GM23248 (cell line): ENCODE data around the gene SYNDIG1. TPM values are rescaled to one million over a fixed set of nuclear protein-coding genes. Genes with fewer than 3 reads are reported as not detected.

Source experiments
- DNase-seq: peaks from one replicate; pipeline ENCODE4 v3.0.0-alpha.2; 2015
- H2AFZ ChIP-seq: fragments of 200-600 bp; sonication (generic); 2 replicates; pipeline ENCODE4 v1.6.1; 2016; ENCODE audit warnings: antibody characterized with exemption
- H3F3A ChIP-seq: fragments of 200-600 bp; sonication (generic); 2 replicates; pipeline ENCODE4 v1.6.1; 2016; ENCODE audit warnings: mild to moderate bottlenecking, antibody characterized with exemption, mixed run types; ENCODE audit not compliant: insufficient read depth
- H3K27ac ChIP-seq: fragments of 200-600 bp; sonication (generic); 2 replicates; pipeline ENCODE4 v1.5.1; 2016; ENCODE audit warnings: mild to moderate bottlenecking
- H3K27me3 ChIP-seq: fragments of 200-600 bp; sonication (generic); replicated peaks from 2 replicates; pipeline ENCODE4 v1.6.1; 2016; ENCODE audit warnings: mild to moderate bottlenecking; ENCODE audit not compliant: insufficient read depth
- H3K36me3 ChIP-seq: fragments of 200-600 bp; sonication (generic); 2 replicates; pipeline ENCODE4 v1.6.1; 2016; ENCODE audit warnings: low read depth, mild to moderate bottlenecking
- H3K4me1 ChIP-seq: fragments of 200-600 bp; sonication (generic); 2 replicates; pipeline ENCODE4 v1.6.1; 2016; ENCODE audit warnings: mild to moderate bottlenecking; ENCODE audit not compliant: insufficient read depth
- H3K4me2 ChIP-seq: fragments of 200-600 bp; sonication (generic); one replicate; pipeline ENCODE4 v1.6.1; 2016; ENCODE audit warnings: mild to moderate bottlenecking; ENCODE audit not compliant: unreplicated experiment
- H3K4me3 ChIP-seq: fragments of 200-600 bp; sonication (generic); 2 replicates; pipeline ENCODE4 v1.5.1; 2016; ENCODE audit warnings: mild to moderate bottlenecking
- H3K79me2 ChIP-seq: fragments of 200-600 bp; sonication (generic); 2 replicates; pipeline ENCODE4 v1.6.1; 2016; ENCODE audit warnings: mild to moderate bottlenecking; ENCODE audit not compliant: insufficient read depth
- H3K9ac ChIP-seq: fragments of 200-600 bp; sonication (generic); 2 replicates; pipeline ENCODE4 v1.6.1; 2016; ENCODE audit warnings: mild to moderate bottlenecking
- H3K9me2 ChIP-seq: fragments of 200-600 bp; sonication (generic); 2 replicates; pipeline ENCODE4 v1.6.1; 2016; ENCODE audit warnings: mixed run types, mild to moderate bottlenecking, moderate library complexity; ENCODE audit not compliant: insufficient read depth
- H3K9me3 ChIP-seq: fragments of 200-600 bp; sonication (generic); one replicate; pipeline ENCODE4 v1.6.1; 2017; ENCODE audit warnings: low read depth
- H4K20me1 ChIP-seq: fragments of 200-600 bp; sonication (generic); 2 replicates; pipeline ENCODE4 v1.6.0; 2016; ENCODE audit not compliant: insufficient read depth
- EZH2 ChIP-seq: fragments of 200-600 bp; sonication (generic); IDR thresholded peaks from 2 replicates; pipeline ENCODE4 v1.6.1; 2018; ENCODE audit warnings: antibody characterized with exemption, mild to moderate bottlenecking; ENCODE audit not compliant: insufficient read depth, poor library complexity, severe bottlenecking
- EZH2phosphoT487 ChIP-seq: fragments of 200-600 bp; sonication (generic); IDR thresholded peaks from 2 replicates; pipeline ENCODE4 v1.6.1; 2018; ENCODE audit warnings: antibody characterized with exemption, moderate library complexity, mild to moderate bottlenecking, low read depth; ENCODE audit not compliant: insufficient read depth
- WGBS, 2 experiments: methylation state at CpG; one replicate each; pipeline ENCODE4 v1.1.6; 2015 to 2017; ENCODE audit warnings: low lambda C conversion rate in 2 of 2, low coverage in 1 of 2; ENCODE audit errors: missing lambda C conversion rate in 2 of 2; 5-methylcytosine and 5-hydroxymethylcytosine counted together
- in situ Hi-C: fragments of 300-500 bp; cut with MboI; formaldehyde crosslinking; loops from 2 replicates; pipeline ENCODE4 v1.15.0; 2020
- polyA plus RNA-seq: library from polyadenylated mRNA; unstranded; fragments of >200 nt; fragmentation: Nextera tagmentation; extraction: Ambion mirVana; gene quantifications from 2 replicates; pipeline ENCODE4 v1.2.1, GENCODE V29; 2016
- total RNA-seq: library from RNA; depleted of rRNA; stranded (reverse); fragments of >200 nt; shearing (Covaris generic); gene quantifications from 2 replicates; pipeline ENCODE4 v1.2.3, GENCODE V29; 2014

SYNDIG1 gene
- total and polyA plus RNA-seq, 2 experiments from 2014 or later = 1.6 to 2.6 TPM

DNA sequence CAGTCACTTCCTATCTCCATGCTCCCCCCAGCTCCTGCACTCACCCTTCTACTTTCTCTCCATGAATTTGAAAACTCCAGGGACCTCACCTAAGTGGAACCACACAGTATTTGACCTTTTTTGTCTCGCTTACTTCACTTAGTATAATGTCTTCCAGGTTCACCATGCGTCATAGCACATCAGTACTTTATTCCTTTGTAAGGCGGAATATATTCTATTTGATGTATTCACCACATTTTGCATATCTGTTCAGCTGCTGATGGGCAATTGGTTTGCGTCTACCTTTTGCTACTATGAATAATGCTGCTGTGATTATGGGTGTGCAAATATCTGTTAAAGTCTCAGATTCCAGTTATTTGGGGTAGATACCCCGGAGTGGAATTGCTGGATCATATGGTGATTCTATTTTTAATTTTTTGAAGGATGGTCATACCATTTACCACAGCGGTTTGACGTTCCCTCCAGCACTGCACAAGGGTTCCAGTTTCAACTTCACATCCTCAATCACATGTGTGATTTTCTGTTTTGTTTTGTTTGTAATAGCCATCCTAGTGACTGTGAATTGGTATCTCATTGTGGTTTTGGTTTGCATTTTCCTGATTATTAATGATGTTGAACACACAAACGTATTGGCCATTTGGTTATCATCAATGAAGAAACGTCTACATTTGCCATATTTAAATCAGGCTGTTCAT lies 20.3 kb upstream of the SYNDIG1 start:
- no peak overlapping the region for H3K4me3 ChIP-seq
- no peaks in the 10 kb centered on the region for H3K36me3 ChIP-seq
- WGBS, 2 experiments = 49 to 53% methylated on average over 9 of the region's 9 CpGs
- TF ChIP-seq EZH2 (no peak), EZH2phosphoT487 (no peak)
- H3K9ac ChIP-seq = no peak overlapping the region
- H3K4me2 ChIP-seq = no peak overlapping the region
- no peak overlapping the region for H2AFZ ChIP-seq
- no peaks in the 10 kb centered on the region for H3K79me2 ChIP-seq
- no peaks in the 10 kb centered on the region for H4K20me1 ChIP-seq
- no peak overlapping the region for H3K27ac ChIP-seq
- in situ Hi-C loops = no loop called here
- H3K9me2 ChIP-seq = no peaks in the 10 kb centered on the region
- DNase-seq = no peak
- no peaks in the 10 kb centered on the region for H3K9me3 ChIP-seq
- peaks cover 20% of the 10 kb centered on the region for H3K27me3 ChIP-seq
- no peaks in the 10 kb centered on the region for H3F3A ChIP-seq
- no peaks in the 10 kb centered on the region for H3K4me1 ChIP-seq

DNA sequence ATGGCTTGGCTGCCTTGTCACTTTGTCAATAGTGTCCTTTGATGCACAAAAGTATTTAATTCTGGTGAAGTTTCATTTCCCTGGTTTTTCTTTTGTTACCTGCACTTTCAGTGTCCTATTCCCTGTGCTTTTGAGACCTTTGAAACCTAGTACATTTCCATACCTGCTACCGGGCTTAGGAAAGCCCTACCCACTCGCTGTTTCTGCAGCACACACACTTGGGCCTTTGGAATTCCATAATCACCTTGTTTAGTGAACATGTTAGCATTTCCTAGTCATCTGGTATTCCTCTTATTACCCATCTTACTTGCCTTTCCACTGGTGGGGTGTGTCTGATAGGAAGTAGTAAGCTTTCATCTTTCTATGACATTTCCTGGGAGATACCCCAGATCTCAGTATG lies 19.3 kb upstream of the SYNDIG1 start:
- no peak overlapping the region for H3K27ac ChIP-seq
- H3K9ac ChIP-seq = no peak overlapping the region
- no peaks in the 10 kb centered on the region for H4K20me1 ChIP-seq
- H3K9me2 ChIP-seq = no peaks in the 10 kb centered on the region
- no peaks in the 10 kb centered on the region for H3K79me2 ChIP-seq
- H3K4me1 ChIP-seq = no peaks in the 10 kb centered on the region
- H3K9me3 ChIP-seq = no peaks in the 10 kb centered on the region
- TF ChIP-seq EZH2 (no peak), EZH2phosphoT487 (no peak)
- 40 to 51% methylated on average over 2 of the region's 2 CpGs for WGBS, 2 experiments
- no peak overlapping the region for H2AFZ ChIP-seq
- in situ Hi-C loops = no loop called here
- no peak for DNase-seq
- no peaks in the 10 kb centered on the region for H3F3A ChIP-seq
- H3K4me2 ChIP-seq = no peak overlapping the region
- H3K4me3 ChIP-seq = no peak overlapping the region
- H3K36me3 ChIP-seq = no peaks in the 10 kb centered on the region
- H3K27me3 ChIP-seq = peaks cover 24% of the 10 kb centered on the region

- Histone ChIP-seq H3K4me3 (no peak overlapping the region), H3K9ac (no peak overlapping the region), H3K36me3 (no peaks in the 10 kb centered on the region), H3F3A (no peaks in the 10 kb centered on the region), H3K27ac (no peak overlapping the region), H4K20me1 (no peaks in the 10 kb centered on the region), H3K4me1 (no peaks in the 10 kb centered on the region), H3K4me2 (no peak overlapping the region), H3K27me3 (peaks cover 25% of the 10 kb centered on the region), H3K79me2 (no peaks in the 10 kb centered on the region), H3K9me3 (no peaks in the 10 kb centered on the region), H3K9me2 (no peaks in the 10 kb centered on the region), H2AFZ (no peak overlapping the region)
- in situ Hi-C loops = no loop called here
- no peak for TF ChIP-seq EZH2
- TF ChIP-seq EZH2phosphoT487 = no peak
- DNase-seq = no peak
- 48 to 53% methylated on average over 11 of the region's 11 CpGs for WGBS, 2 experiments
Observed at GRCh38 chr20:24450624-24451376, 18.6 kb upstream of the SYNDIG1 start.

DNA sequence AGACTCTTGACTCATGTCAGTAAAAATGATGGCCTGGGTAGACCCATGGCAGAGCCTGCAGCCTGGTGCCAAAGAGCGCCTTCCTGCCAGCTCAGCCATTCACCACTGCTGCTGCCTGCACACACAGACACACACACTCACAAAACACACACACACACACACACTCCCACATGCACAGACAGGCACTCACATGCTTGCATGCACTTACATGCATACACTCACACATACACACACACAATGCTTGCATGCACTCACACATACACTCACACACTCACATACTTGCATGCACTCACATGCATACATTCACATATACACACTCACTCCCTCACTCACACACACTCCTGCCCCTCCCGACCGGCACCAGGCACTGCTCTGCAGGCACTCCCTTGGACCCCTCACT lies 18.0 kb upstream of the SYNDIG1 start:
- Histone ChIP-seq H3K4me2 (no peak overlapping the region), H3K9me3 (no peaks in the 10 kb centered on the region), H3K27me3 (peaks cover 25% of the 10 kb centered on the region), H3K9me2 (no peaks in the 10 kb centered on the region), H3K9ac (no peak overlapping the region), H3K79me2 (no peaks in the 10 kb centered on the region), H4K20me1 (no peaks in the 10 kb centered on the region), H3K36me3 (no peaks in the 10 kb centered on the region), H3K27ac (no peak overlapping the region), H3K4me1 (no peaks in the 10 kb centered on the region), H2AFZ (no peak overlapping the region), H3K4me3 (no peak overlapping the region), H3F3A (no peaks in the 10 kb centered on the region)
- DNase-seq = no peak
- in situ Hi-C loops = no loop called here
- WGBS, 2 experiments = 54 to 59% methylated on average over 3 of the region's 3 CpGs
- TF ChIP-seq EZH2phosphoT487 (no peak), EZH2 (no peak)
